Glomerular visceral epithelial cell (primary cell): ENCODE results near the gene TECTB.

Experiments used
- DNase-seq: peaks from one replicate; pipeline ENCODE4 v3.0.0-alpha.2; 2016; ENCODE audit errors: extremely low spot score

Gene TECTB

GRCh38 chr10:112347709-112348671 lies 64.8 kb downstream of the TECTB start:
- DNase-seq: no peak

- DNase-seq: no peak
These were observed 65.6 kb downstream of the TECTB start for GRCh38 chr10:112348759-112349158.

GRCh38 chr10:112349521-112350085 lies 66.4 kb downstream of the TECTB start:
- DNase-seq: no peak

- no peak for DNase-seq
These were observed 67.9 kb downstream of the TECTB start for GRCh38 chr10:112351146-112351545.

- DNase-seq: no peak
These were observed 68.8 kb downstream of the TECTB start for GRCh38 chr10:112352044-112352443.

- no peak for DNase-seq
These were observed 69.8 kb downstream of the TECTB start for GRCh38 chr10:112353046-112353445.
